Amniotic epithelial cell (primary cell): ENCODE measurements around the gene VWDE.
A peak's percentile ranks its signal among the peaks of the same experiment; 100 is the strongest.
"Not testable (repeated sequence)": the region's sequence is repeated elsewhere in the genome, so short reads cannot be mapped to it uniquely, and the experiment has no call there.

Experiments
- DNase-seq: peaks from one replicate; pipeline ENCODE4 v3.0.0-alpha.2; 2010; ENCODE audit warnings: low read depth

Gene VWDE

GRCh38 chr7:12401538-12402364 is 1.9 kb downstream of the VWDE start:
- no peak for DNase-seq

GRCh38 chr7:12398186-12398585 is 5.5 kb downstream of the VWDE start:
- no peak for DNase-seq

GRCh38 chr7:12397671-12398070 is 6.0 kb downstream of the VWDE start:
- DNase-seq = no peak

- DNase-seq = not testable (repeated sequence)
Measured at GRCh38 chr7:12396670-12397069, 7.0 kb downstream of the VWDE start.

- no peak for DNase-seq
Measured at GRCh38 chr7:12391922-12392615, 11.6 kb downstream of the VWDE start.

GRCh38 chr7:12389089-12389700 is 14.5 kb downstream of the VWDE start:
- DNase-seq = peak; percentile 61

- no peak for DNase-seq
Measured at GRCh38 chr7:12386313-12386740, 17.3 kb downstream of the VWDE start.

GRCh38 chr7:12385364-12385786 is 18.3 kb downstream of the VWDE start:
- DNase-seq = no peak

GRCh38 chr7:12383377-12383776 is 20.3 kb downstream of the VWDE start:
- DNase-seq = no peak

- no peak for DNase-seq
Measured at GRCh38 chr7:12378389-12378788, 25.3 kb downstream of the VWDE start.

- no peak for DNase-seq
Measured at GRCh38 chr7:12377406-12377805, 26.3 kb downstream of the VWDE start.

- peak; percentile 18 for DNase-seq
Measured at GRCh38 chr7:12373580-12374263, 29.9 kb downstream of the VWDE start.

- DNase-seq = no peak
Measured at GRCh38 chr7:12370249-12370648, 33.4 kb downstream of the VWDE start.

GRCh38 chr7:12369756-12370155 is 33.9 kb downstream of the VWDE start:
- no peak for DNase-seq

- DNase-seq = no peak
Measured at GRCh38 chr7:12369072-12369471, 34.6 kb downstream of the VWDE start.

GRCh38 chr7:12360948-12361347 is 42.7 kb downstream of the VWDE start:
- no peak for DNase-seq

- peak; percentile 4 for DNase-seq
Measured at GRCh38 chr7:12358694-12359093, 45.0 kb downstream of the VWDE start.

GRCh38 chr7:12357508-12357907 is 46.2 kb downstream of the VWDE start:
- DNase-seq = no peak

- no peak for DNase-seq
Measured at GRCh38 chr7:12351843-12352242, 51.8 kb downstream of the VWDE start.

- DNase-seq = no peak
Measured at GRCh38 chr7:12350971-12351370, 52.7 kb downstream of the VWDE start.

- peak; percentile 3 for DNase-seq
Measured at GRCh38 chr7:12337095-12337494, 66.6 kb downstream of the VWDE start.
